Activated CD4-positive, alpha-beta memory T cell treated with anti-CD3 and anti-CD28 coated beads for 36 hours (primary cell): ENCODE measurements around the gene BEAN1. TPM values are rescaled to one million over a fixed set of nuclear protein-coding genes. Genes with fewer than 3 reads are reported as not detected.

ENCODE experiments used
- CTCF ChIA-PET: fragments of 350-600 bp; sonication (Branson Sonifier 250); formaldehyde crosslinking; loops from one replicate; lab custom pipeline; 2021; ENCODE audit warnings: antibody characterized with exemption, inconsistent platforms; lab: Charles Lee
- POLR2A ChIA-PET: fragments of 350-600 bp; sonication (Branson Sonifier 250); formaldehyde crosslinking; loops from one replicate; lab custom pipeline; 2021; ENCODE audit warnings: antibody characterized with exemption; lab: Charles Lee
- DNase-seq: peaks from one replicate; pipeline ENCODE4 v3.0.0-alpha.2; 2020
- H3K27ac Mint-ChIP-seq: one replicate; pipeline ENCODE4 v1.8.0; 2021; ENCODE audit warnings: mixed read lengths
- H3K27me3 Mint-ChIP-seq: one replicate; pipeline ENCODE4 v1.8.0; 2021; ENCODE audit warnings: mixed read lengths
- H3K36me3 Mint-ChIP-seq: one replicate; pipeline ENCODE4 v1.8.0; 2021; ENCODE audit warnings: mixed read lengths
- H3K4me1 Mint-ChIP-seq: one replicate; pipeline ENCODE4 v1.8.0; 2021; ENCODE audit warnings: low read depth, mixed read lengths
- H3K4me3 Mint-ChIP-seq: one replicate; pipeline ENCODE4 v1.8.0; 2021; ENCODE audit warnings: mild to moderate bottlenecking, mixed read lengths
- H3K9me3 Mint-ChIP-seq: one replicate; pipeline ENCODE4 v1.8.0; 2021; ENCODE audit warnings: mixed read lengths
- intact Hi-C: fragments of 100-400 bp; cut with micrococcal nuclease; formaldehyde crosslinking; loops from one replicate; pipeline ENCODE4 v1.15.1; 2023
- total RNA-seq, 2 experiments: library from RNA; stranded (reverse); gene quantifications; one replicate each; pipeline ENCODE4 v1.2.3, GENCODE V29; 2021

BEAN1 gene
- total RNA-seq, 2 experiments from 2014 or later: not detected

DNA sequence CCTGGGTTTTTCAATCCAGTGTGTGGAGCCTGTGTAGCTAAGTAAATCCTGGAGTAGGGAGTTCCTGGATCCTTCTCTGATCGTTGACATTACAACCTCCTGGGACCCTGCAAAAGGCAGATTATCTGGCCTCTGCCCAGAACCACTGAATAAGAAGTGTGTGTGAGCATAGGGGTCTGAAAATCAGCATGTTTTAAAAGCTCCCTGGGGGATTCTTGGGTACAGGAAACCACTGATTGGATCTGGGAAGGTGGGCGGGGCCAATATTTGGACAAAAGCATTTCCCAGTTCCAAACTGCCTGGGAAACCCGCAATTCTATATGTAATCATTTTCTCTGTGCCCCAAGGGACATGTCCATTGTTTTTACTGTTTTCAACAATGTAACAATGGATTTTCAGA is 27.2 kb upstream of the BEAN1 start:
- H3K36me3 Mint-ChIP-seq: no peaks in the 10 kb centered on the region
- peaks cover 1% of the 10 kb centered on the region for H3K9me3 Mint-ChIP-seq
- no peaks in the 10 kb centered on the region for H3K4me1 Mint-ChIP-seq
- ChIA-PET CTCF (interaction anchor here (1.9 kb wide), 1 partner anchor 116 kb away, joined by 4 read pairs; no protein-coding TSS in a partner anchor), POLR2A (no interaction called here)
- H3K4me3 Mint-ChIP-seq: no peak overlapping the region
- peaks cover 4% of the 10 kb centered on the region for H3K27me3 Mint-ChIP-seq
- intact Hi-C loops: no loop called here
- DNase-seq: no peak
- no peak overlapping the region for H3K27ac Mint-ChIP-seq

GRCh38 chr16:66400503-66401380 is 26.4 kb upstream of the BEAN1 start:
- intact Hi-C loops: no loop called here
- Mint-ChIP-seq H3K27me3 (peaks cover 4% of the 10 kb centered on the region), H3K4me3 (no peak overlapping the region), H3K36me3 (no peaks in the 10 kb centered on the region), H3K27ac (no peak overlapping the region), H3K9me3 (peaks cover 6% of the 10 kb centered on the region), H3K4me1 (no peaks in the 10 kb centered on the region)
- no peak for DNase-seq
- CTCF ChIA-PET: interaction anchor here (1.9 kb wide), 1 partner anchor 115 kb away, joined by 4 read pairs; no protein-coding TSS in a partner anchor
- POLR2A ChIA-PET: no interaction called here

- Mint-ChIP-seq H3K4me3 (no peak overlapping the region), H3K4me1 (no peaks in the 10 kb centered on the region), H3K9me3 (peaks cover 6% of the 10 kb centered on the region), H3K27ac (no peak overlapping the region), H3K27me3 (peaks cover 4% of the 10 kb centered on the region), H3K36me3 (no peaks in the 10 kb centered on the region)
- DNase-seq: no peak
- ChIA-PET CTCF (no interaction called here), POLR2A (no interaction called here)
- intact Hi-C loops: no loop called here
Observed at GRCh38 chr16:66401610-66402009, 25.5 kb upstream of the BEAN1 start.

DNA sequence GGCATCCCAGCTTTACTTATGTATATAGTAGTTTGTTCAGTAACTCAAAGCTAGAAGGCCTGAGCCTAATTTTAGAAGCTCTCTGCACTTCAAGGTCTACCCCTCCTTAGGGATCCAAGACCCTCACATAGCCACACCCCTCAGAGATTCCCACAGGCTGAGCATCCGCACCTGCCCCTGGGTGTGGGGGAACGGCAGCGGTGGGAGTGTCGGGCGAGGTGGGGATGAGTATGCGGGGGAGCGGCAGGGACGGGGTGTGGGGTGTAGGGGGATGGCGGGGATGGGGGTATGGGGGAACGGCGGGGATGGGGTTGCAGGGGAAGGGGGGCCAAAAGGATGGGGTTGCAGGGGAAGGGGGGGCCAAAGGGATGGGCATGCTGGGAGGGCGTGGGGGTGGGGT is 24.9 kb upstream of the BEAN1 start:
- CTCF ChIA-PET: no interaction called here
- H3K4me1 Mint-ChIP-seq: peaks cover 3% of the 10 kb centered on the region
- intact Hi-C loops: no loop called here
- H3K36me3 Mint-ChIP-seq: no peaks in the 10 kb centered on the region
- no peak for DNase-seq
- POLR2A ChIA-PET: no interaction called here
- H3K27me3 Mint-ChIP-seq: peaks cover 4% of the 10 kb centered on the region
- H3K4me3 Mint-ChIP-seq: no peak overlapping the region
- no peak overlapping the region for H3K27ac Mint-ChIP-seq
- H3K9me3 Mint-ChIP-seq: peaks cover 6% of the 10 kb centered on the region

GRCh38 chr16:66402591-66403230 is 24.4 kb upstream of the BEAN1 start:
- Mint-ChIP-seq H3K36me3 (no peaks in the 10 kb centered on the region), H3K9me3 (peaks cover 6% of the 10 kb centered on the region), H3K27me3 (peaks cover 4% of the 10 kb centered on the region), H3K4me3 (no peak overlapping the region), H3K27ac (no peak overlapping the region), H3K4me1 (peaks cover 4% of the 10 kb centered on the region)
- CTCF ChIA-PET: no interaction called here
- DNase-seq: no peak
- intact Hi-C loops: no loop called here
- POLR2A ChIA-PET: no interaction called here

GRCh38 chr16:66403531-66404145 is 23.5 kb upstream of the BEAN1 start:
- no peak overlapping the region for H3K4me3 Mint-ChIP-seq
- H3K27me3 Mint-ChIP-seq: peaks cover 4% of the 10 kb centered on the region
- H3K27ac Mint-ChIP-seq: no peak overlapping the region

DNA sequence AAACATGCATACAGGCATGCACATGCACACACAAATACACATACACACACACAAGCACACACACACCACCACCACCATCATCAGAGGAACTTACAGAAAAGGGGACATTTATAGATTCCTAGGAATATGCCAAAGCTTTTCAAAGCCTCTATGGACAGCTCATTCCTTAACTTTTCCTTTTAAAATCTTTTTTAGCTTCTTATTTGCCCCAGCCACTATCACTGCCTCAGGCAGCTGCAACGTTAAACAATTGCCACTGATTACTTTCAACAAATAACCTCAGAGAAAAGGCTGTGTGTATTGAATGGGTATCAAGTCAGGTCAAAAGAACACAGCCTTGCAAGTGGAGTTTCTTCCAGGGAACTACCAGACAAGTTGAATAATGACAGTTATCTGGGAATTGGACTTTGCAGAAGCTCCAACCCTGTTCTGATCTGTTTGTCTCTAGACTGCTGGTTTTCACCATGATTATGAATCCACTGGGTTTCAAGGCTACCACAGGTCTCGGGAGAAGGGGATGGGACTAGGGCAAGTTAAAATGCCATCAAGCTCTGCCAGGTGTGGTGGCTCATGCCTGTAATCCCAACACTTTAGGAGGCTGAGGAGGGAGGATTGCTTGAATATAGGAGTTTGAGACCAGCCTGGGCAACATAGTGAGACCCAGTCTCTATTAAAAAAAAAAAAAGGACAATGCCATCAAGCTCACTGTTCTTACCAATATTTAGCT is 21.9 kb upstream of the BEAN1 start:
- Mint-ChIP-seq H3K4me3 (no peak overlapping the region), H3K27me3 (peaks cover 2% of the 10 kb centered on the region)
- CTCF ChIA-PET: interaction anchor here (0.9 to 5.4 kb wide), 18 partner anchors 12 to 463 kb away, joined by 3 to 77 read pairs (median 6); partner anchors contain the start of genes DYNC1LI2 and NAE1

More at GRCh38 chr16:66403531-66404145, 23.5 kb upstream of the BEAN1 start:
- intact Hi-C loops: no loop called here
- no peak for DNase-seq
- Mint-ChIP-seq H3K9me3 (peaks cover 6% of the 10 kb centered on the region), H3K36me3 (no peaks in the 10 kb centered on the region), H3K4me1 (peaks cover 13% of the 10 kb centered on the region)
- ChIA-PET CTCF (interaction anchor here (3.7 to 5.4 kb wide), 4 partner anchors 75 to 205 kb away, joined by 28 to 77 read pairs (median 53); no protein-coding TSS in a partner anchor), POLR2A (no interaction called here)

DNA sequence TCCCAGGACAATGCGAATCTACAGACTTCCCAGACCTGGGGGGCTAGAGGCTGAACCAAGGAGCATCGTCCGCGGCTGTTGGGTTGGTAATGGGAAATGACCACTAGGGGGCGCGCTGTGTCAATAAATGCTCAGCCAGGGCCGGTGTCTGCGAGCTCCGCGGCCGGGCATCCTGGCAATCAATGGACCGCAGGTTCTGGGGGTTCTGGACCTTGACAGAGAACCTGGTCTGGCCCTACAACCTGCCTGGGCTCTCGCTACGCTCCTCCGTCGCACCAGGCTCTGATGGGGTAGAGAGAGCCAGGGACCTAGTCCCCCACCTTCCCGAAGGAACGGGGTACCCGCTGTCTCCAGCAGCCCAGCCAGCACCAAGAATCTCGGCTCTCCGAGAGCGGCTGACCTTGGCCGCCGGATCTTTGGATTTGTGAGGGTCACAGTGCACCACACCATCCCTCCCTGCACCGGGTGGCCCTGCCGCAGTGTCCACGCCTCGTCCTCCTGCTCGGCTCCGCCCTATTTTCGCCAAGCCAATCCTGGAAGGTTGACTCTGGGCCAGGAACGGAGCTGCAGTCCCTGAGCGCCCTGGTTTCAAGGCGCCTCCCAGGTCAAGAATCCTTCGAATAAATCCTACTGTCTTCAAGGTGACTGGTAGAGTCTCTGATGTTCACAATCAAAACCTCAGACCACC is 20.4 kb upstream of the BEAN1 start:
- ChIA-PET CTCF (interaction anchor here (0.6 to 5.4 kb wide), 55 partner anchors 8 to 466 kb away, joined by 3 to 77 read pairs (median 4); partner anchors contain the start of genes CKLF, CMTM2, CMTM3 and DYNC1LI2), POLR2A (interaction anchor here (1.0 kb wide), 1 partner anchor 166 kb away, joined by 3 read pairs; no protein-coding TSS in a partner anchor)
- intact Hi-C loops: loop anchor here (1.0 to 5.0 kb wide), 3 partner anchors 77 to 466 kb away; no protein-coding TSS in a partner anchor
- peaks cover 24% of the 10 kb centered on the region for H3K4me1 Mint-ChIP-seq
- peak; percentile 92 for DNase-seq
- peaks cover 3% of the 10 kb centered on the region for H3K36me3 Mint-ChIP-seq
- no peak overlapping the region for H3K27ac Mint-ChIP-seq
- H3K9me3 Mint-ChIP-seq: peaks cover 6% of the 10 kb centered on the region
- peaks cover 2% of the 10 kb centered on the region for H3K27me3 Mint-ChIP-seq
- H3K4me3 Mint-ChIP-seq: peak overlapping the region; percentile 80

More for the DNA sequence above, 21.9 kb upstream of the BEAN1 start:
- POLR2A ChIA-PET: no interaction called here
- peaks cover 24% of the 10 kb centered on the region for H3K4me1 Mint-ChIP-seq
- peaks cover 6% of the 10 kb centered on the region for H3K9me3 Mint-ChIP-seq
- H3K27ac Mint-ChIP-seq: no peak overlapping the region
- intact Hi-C loops: loop anchor here (5.0 kb wide), 1 partner anchor 467 kb away; no protein-coding TSS in a partner anchor
- no peaks in the 10 kb centered on the region for H3K36me3 Mint-ChIP-seq
- DNase-seq: no peak

DNA sequence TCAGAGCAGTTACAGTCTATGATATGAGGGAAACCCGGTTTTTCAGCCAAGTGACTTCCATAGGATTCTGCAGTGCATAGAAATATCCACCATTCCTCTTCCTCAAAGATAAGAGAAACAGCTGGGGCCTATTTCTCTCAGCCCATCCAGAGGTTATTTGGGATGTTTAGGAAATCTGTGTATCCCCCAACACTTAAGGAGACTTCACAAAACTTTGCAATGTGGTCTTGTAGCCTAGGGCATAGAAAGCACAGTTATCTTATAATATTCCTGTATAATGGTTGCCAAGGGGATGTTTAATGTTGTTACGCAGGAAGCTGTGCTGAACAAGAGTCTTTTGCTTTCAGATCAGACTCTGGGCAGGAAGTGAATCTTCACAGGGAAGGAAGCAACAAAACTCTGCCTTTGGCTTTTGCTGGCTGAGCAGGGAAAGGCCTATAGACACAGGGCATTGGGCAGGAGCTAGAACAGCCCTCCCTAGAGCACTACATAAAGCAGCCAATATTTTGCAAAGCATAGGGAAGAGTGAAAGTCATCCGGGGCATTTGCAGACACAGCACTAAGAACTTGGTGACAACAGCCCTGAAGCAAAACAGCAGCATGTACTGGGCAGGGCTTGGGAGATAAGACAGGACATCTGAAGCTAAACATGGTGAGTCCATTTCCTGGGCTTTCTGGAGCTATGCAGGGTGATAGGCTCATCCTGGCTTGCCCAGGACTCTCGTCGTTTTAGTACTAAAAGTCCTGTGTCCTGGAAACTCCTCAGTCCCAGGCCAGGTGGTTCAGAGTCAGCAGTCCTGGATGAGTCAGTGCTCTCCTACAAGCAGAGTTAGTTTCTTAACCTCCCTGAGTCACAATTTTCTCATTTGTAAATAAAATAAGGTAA is 18.7 kb upstream of the BEAN1 start:
- intact Hi-C loops: loop anchor here (1.0 to 5.0 kb wide), 7 partner anchors 66 to 464 kb away; partner anchors contain the start of gene CMTM3
- peaks cover 3% of the 10 kb centered on the region for H3K36me3 Mint-ChIP-seq
- ChIA-PET POLR2A (interaction anchor here (0.6 to 1.1 kb wide), 2 partner anchors 53 to 155 kb away, joined by 3 to 4 read pairs; no protein-coding TSS in a partner anchor), CTCF (interaction anchor here (0.5 to 5.4 kb wide), 16 partner anchors 15 to 465 kb away, joined by 3 to 77 read pairs (median 6); no protein-coding TSS in a partner anchor)
- peaks cover 2% of the 10 kb centered on the region for H3K27me3 Mint-ChIP-seq
- peaks cover 24% of the 10 kb centered on the region for H3K4me1 Mint-ChIP-seq
- H3K27ac Mint-ChIP-seq: peak overlapping the region; percentile 81
- H3K9me3 Mint-ChIP-seq: peaks cover 10% of the 10 kb centered on the region
- peak overlapping the region; percentile 81 for H3K4me3 Mint-ChIP-seq
- DNase-seq: peak; percentile 61

GRCh38 chr16:66409156-66409555 is 17.9 kb upstream of the BEAN1 start:
- peak overlapping the region; percentile 81 for H3K27ac Mint-ChIP-seq
- POLR2A ChIA-PET: interaction anchor here (0.6 kb wide), 1 partner anchor 52 kb away, joined by 3 read pairs; no protein-coding TSS in a partner anchor
- no peaks in the 10 kb centered on the region for H3K27me3 Mint-ChIP-seq

More at GRCh38 chr16:66409156-66409555, 17.9 kb upstream of the BEAN1 start:
- H3K36me3 Mint-ChIP-seq: peaks cover 3% of the 10 kb centered on the region
- peaks cover 24% of the 10 kb centered on the region for H3K4me1 Mint-ChIP-seq
- H3K4me3 Mint-ChIP-seq: peak overlapping the region; percentile 81
- intact Hi-C loops: loop anchor here (5.0 kb wide), 1 partner anchor 463 kb away; no protein-coding TSS in a partner anchor
- DNase-seq: no peak
- peaks cover 10% of the 10 kb centered on the region for H3K9me3 Mint-ChIP-seq
- CTCF ChIA-PET: interaction anchor here (0.8 to 5.4 kb wide), 6 partner anchors 16 to 464 kb away, joined by 3 to 73 read pairs (median 6); no protein-coding TSS in a partner anchor
